Loucy (cell line): ENCODE measurements around the gene HEPN1.

Experiments
- H2AFZ ChIP-seq: fragments of 200-600 bp; sonication (generic); 2 replicates; pipeline ENCODE4 v1.6.0; 2016; ENCODE audit warnings: antibody characterized with exemption, mild to moderate bottlenecking, low read length, moderate library complexity
- H3F3A ChIP-seq: fragments of 200-600 bp; 2 replicates; pipeline ENCODE4 v1.6.0; 2016; ENCODE audit warnings: antibody characterized with exemption, low read depth, mild to moderate bottlenecking
- H3K27me3 ChIP-seq: fragments of 200-600 bp; sonication (generic); 2 replicates; pipeline ENCODE4 v1.6.1; 2014; ENCODE audit warnings: low read length, mild to moderate bottlenecking; ENCODE audit not compliant: insufficient read depth, poor library complexity, severe bottlenecking
- H3K36me3 ChIP-seq: fragments of 200-600 bp; sonication (generic); 2 replicates; pipeline ENCODE4 v1.6.1; 2016; ENCODE audit warnings: low read length; ENCODE audit not compliant: insufficient read depth
- H3K4me1 ChIP-seq: fragments of 200-600 bp; sonication (generic); 2 replicates; pipeline ENCODE4 v1.5.1; 2014; ENCODE audit warnings: low read length, mild to moderate bottlenecking; ENCODE audit not compliant: insufficient read depth, poor library complexity, severe bottlenecking
- H3K4me2 ChIP-seq: fragments of 200-600 bp; sonication (generic); 2 replicates; pipeline ENCODE4 v1.6.0; 2014; ENCODE audit warnings: antibody characterized with exemption, low read length, low read depth, mild to moderate bottlenecking; ENCODE audit not compliant: poor library complexity, severe bottlenecking
- H3K4me3 ChIP-seq: fragments of 200-600 bp; sonication (generic); 2 replicates; pipeline ENCODE4 v1.5.1; 2014; ENCODE audit warnings: low read length, mild to moderate bottlenecking, mixed read lengths; ENCODE audit not compliant: poor library complexity, severe bottlenecking
- H3K79me2 ChIP-seq: fragments of 200-600 bp; sonication (generic); 2 replicates; pipeline ENCODE4 v1.6.1; 2014; ENCODE audit warnings: low read length; ENCODE audit not compliant: insufficient read depth
- H3K9ac ChIP-seq: fragments of 200-600 bp; sonication (generic); 2 replicates; pipeline ENCODE4 v1.6.0; 2014; ENCODE audit warnings: mild to moderate bottlenecking, low read depth, low read length, moderate library complexity; ENCODE audit not compliant: poor library complexity, severe bottlenecking
- H3K9me2 ChIP-seq: fragments of 200-600 bp; sonication (generic); replicated peaks from 2 replicates; pipeline ENCODE4 v1.6.1; 2016; ENCODE audit warnings: low read depth, low read length, mixed read lengths
- H3K9me3 ChIP-seq: fragments of 200-600 bp; sonication (generic); 2 replicates; pipeline ENCODE4 v1.6.1; 2014; ENCODE audit warnings: mild to moderate bottlenecking, antibody characterized with exemption, low read length, low read depth; ENCODE audit not compliant: insufficient read depth
- H4K20me1 ChIP-seq: fragments of 200-600 bp; sonication (generic); 2 replicates; pipeline ENCODE4 v1.6.0; 2014; ENCODE audit warnings: antibody characterized with exemption, low read length, mild to moderate bottlenecking; ENCODE audit not compliant: insufficient read depth, poor library complexity, severe bottlenecking
- EZH2phosphoT487 ChIP-seq: fragments of 200-600 bp; IDR thresholded peaks from 2 replicates; pipeline ENCODE4 v1.6.1; 2018; ENCODE audit warnings: antibody characterized with exemption, mild to moderate bottlenecking, moderate library complexity, borderline replicate concordance
- TF ChIP-seq, protein P1 (sequence below): fragments of 200-600 bp; sonication (generic); conservative IDR thresholded peaks from 2 replicates; pipeline ENCODE4 v1.5.1; 2014; ENCODE audit warnings: mild to moderate bottlenecking, antibody characterized with exemption, low read length

The HEPN1 gene

DNA sequence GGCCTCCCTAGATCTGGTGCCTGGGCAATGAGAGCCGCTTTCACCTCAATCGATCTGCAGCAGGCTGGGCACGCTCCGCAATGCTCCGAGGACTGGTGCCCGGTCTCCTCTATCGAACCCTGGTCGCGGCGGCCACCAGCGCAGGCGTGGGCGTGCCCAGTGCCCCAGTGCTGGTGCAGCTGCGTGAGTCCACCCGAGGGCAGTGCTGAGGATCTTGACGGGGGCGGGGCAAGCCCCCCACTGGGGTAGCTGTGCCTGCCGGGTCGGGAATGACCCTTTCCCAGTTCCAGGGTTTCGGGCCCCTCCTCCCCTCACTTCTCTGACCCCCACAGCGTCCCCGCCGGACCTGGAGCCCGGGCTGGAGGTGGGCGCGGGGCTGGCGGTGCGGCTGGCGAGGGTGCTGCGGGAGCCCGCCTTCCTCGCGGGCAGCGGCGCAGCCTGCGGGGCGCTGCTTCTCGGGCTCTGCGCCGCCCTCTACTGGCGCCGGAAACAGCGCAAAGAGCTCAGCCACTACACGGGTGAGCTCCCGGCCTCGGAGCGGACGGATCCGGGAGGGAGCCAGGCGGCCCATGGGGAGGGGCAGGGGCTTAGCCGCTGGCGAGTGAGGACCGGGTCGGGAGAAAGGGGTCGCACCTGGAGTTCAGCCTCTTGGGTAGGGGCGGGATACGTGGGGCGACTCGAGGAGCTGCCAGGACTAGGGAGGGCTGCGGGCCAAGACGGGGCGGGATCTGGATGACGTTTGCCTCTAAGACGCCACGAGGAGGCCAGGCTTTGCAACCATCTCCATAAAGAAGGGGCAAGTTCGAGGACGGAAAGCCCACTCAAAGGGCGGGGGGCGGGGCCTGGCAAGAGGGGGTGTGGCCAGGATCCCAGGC is 42.9 kb upstream of the HEPN1 start:
- peak overlapping the region; percentile 83 for H2AFZ ChIP-seq
- H3K4me1 ChIP-seq: peaks cover 21% of the 10 kb centered on the region
- H3F3A ChIP-seq: no peaks in the 10 kb centered on the region
- H3K4me2 ChIP-seq: peak overlapping the region; percentile 85
- TF ChIP-seq EZH2phosphoT487: no peak
- TF ChIP-seq, protein P1, sequence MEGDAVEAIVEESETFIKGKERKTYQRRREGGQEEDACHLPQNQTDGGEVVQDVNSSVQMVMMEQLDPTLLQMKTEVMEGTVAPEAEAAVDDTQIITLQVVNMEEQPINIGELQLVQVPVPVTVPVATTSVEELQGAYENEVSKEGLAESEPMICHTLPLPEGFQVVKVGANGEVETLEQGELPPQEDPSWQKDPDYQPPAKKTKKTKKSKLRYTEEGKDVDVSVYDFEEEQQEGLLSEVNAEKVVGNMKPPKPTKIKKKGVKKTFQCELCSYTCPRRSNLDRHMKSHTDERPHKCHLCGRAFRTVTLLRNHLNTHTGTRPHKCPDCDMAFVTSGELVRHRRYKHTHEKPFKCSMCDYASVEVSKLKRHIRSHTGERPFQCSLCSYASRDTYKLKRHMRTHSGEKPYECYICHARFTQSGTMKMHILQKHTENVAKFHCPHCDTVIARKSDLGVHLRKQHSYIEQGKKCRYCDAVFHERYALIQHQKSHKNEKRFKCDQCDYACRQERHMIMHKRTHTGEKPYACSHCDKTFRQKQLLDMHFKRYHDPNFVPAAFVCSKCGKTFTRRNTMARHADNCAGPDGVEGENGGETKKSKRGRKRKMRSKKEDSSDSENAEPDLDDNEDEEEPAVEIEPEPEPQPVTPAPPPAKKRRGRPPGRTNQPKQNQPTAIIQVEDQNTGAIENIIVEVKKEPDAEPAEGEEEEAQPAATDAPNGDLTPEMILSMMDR: peak; percentile 55
- H3K4me3 ChIP-seq: peak overlapping the region; percentile 74
- no peaks in the 10 kb centered on the region for H4K20me1 ChIP-seq
- no peaks in the 10 kb centered on the region for H3K79me2 ChIP-seq
- H3K27me3 ChIP-seq: no peaks in the 10 kb centered on the region
- H3K9me3 ChIP-seq: no peaks in the 10 kb centered on the region
- no peaks in the 10 kb centered on the region for H3K9me2 ChIP-seq
- H3K9ac ChIP-seq: peak overlapping the region; percentile 65
- H3K36me3 ChIP-seq: no peaks in the 10 kb centered on the region

DNA sequence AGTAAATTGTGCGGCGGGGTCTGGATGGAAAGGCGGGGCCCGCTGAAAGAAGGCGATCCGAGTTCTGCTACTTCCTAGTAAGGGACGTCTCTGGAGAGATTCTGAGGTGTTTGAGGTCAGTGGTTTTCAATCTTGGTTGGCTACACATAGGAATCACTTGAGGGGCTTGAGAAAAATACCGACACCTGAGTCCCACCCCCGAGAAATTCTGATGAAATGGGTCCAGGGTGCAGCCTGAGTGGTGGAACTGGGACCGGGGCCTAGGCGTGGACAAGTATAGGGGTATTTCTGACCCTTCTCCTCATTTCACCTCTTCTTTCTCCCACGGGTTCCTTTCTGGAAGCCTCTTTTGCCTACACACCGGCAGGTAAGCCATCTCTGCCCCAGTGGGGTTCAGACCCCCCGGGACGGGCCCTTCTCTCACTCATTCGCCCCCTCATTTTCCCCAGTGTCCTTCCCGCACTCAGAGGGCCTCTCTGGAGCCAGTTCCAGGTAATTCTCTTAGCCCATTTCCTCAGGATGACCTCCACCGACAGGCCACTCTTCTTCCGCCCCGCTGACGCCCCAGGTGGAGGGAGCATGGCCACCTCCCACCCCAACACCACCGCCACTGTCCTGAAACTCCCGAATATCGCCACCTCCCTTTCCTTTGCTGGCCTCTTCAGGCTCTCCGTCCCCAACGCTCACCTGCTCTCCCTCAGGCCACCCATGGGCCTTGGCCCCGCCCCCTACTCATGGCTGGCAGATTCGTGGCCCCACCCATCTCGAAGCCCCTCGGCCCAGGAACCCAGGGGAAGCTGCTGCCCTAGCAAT is 42.0 kb upstream of the HEPN1 start:
- H3K4me3 ChIP-seq: peak overlapping the region; percentile 74
- no peak for TF ChIP-seq EZH2phosphoT487
- TF ChIP-seq, protein P1: no peak
- no peaks in the 10 kb centered on the region for H4K20me1 ChIP-seq
- H3K79me2 ChIP-seq: no peaks in the 10 kb centered on the region
- H3K9me2 ChIP-seq: no peaks in the 10 kb centered on the region
- peak overlapping the region; percentile 85 for H3K4me2 ChIP-seq
- peak overlapping the region; percentile 65 for H3K9ac ChIP-seq
- H3K27me3 ChIP-seq: no peaks in the 10 kb centered on the region
- H3K36me3 ChIP-seq: no peaks in the 10 kb centered on the region
- H3F3A ChIP-seq: no peaks in the 10 kb centered on the region
- no peaks in the 10 kb centered on the region for H3K9me3 ChIP-seq
- H2AFZ ChIP-seq: peak overlapping the region; percentile 83
- peaks cover 21% of the 10 kb centered on the region for H3K4me1 ChIP-seq

DNA sequence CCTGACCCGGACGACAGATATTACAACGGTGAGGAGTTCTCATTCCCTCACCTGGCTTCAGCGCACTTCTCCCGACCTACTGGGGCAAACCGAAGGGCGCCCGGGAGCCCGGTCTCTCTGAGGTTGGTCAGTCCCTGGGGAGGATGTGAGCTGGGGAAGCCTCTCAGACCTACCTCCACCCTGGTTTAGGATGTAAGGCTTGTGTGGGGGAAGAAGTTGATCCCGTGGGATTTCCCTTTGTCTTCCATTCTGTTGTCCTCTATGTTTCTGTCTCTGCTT is 41.5 kb upstream of the HEPN1 start:
- H3K9ac ChIP-seq: no peak overlapping the region
- H3K9me3 ChIP-seq: no peaks in the 10 kb centered on the region
- no peaks in the 10 kb centered on the region for H3K36me3 ChIP-seq
- no peaks in the 10 kb centered on the region for H3F3A ChIP-seq
- peak overlapping the region; percentile 85 for H3K4me2 ChIP-seq
- H3K9me2 ChIP-seq: no peaks in the 10 kb centered on the region
- H3K4me1 ChIP-seq: peaks cover 17% of the 10 kb centered on the region
- H3K27me3 ChIP-seq: no peaks in the 10 kb centered on the region
- no peaks in the 10 kb centered on the region for H3K79me2 ChIP-seq
- H2AFZ ChIP-seq: no peak overlapping the region
- TF ChIP-seq, protein P1: no peak
- TF ChIP-seq EZH2phosphoT487: no peak
- H3K4me3 ChIP-seq: peak overlapping the region; percentile 74
- no peaks in the 10 kb centered on the region for H4K20me1 ChIP-seq
